Stimulated activated CD8-positive, alpha-beta memory T cell treated with anti-CD3 and anti-CD28 coated beads, Interleukin-15, amount 100 ng/mL, for 48 hours (primary cell): ENCODE results near the gene ADGRE1.

Source experiments
- DNase-seq, 2 donors: peaks; one replicate each; pipeline ENCODE4 v3.0.0-alpha.2; 2020; ENCODE audit warnings: low read depth in 2 of 2

ADGRE1 gene

GRCh38 chr19:6958791-6959190, 71.4 kb downstream of the ADGRE1 start:
- DNase-seq = no peak

DNA sequence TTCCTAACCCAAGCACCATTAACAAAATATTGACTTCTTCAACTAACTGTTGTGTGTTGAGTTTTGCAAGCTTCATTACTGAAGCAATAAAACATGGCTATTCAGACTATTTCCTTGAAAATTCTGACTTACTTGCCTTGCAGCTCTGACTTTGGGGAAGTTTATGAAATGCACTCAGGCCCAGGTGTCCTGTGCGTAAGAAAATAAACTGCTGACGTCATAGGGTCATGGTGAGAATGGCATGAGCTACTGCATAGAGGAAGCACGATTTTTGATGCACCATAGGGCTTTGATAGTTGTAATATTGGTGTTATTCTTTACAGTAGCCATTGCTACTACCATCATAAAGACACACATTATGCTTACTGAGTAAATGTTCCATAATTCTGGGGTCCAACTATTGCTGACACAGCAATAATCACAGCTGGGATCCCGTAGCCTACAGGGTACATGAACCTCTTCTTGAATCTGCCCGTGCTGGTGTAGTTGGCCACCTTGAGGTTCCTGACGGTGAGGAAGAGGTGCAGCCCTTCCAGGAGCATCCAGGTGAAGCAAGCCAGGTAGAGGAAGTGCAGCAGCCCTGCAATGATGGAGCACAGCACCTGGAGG, 76.0 kb downstream of the ADGRE1 start:
- DNase-seq = no peak

GRCh38 chr19:6963937-6964336, 76.6 kb downstream of the ADGRE1 start:
- no peak for DNase-seq

GRCh38 chr19:6967967-6968366, 80.6 kb downstream of the ADGRE1 start:
- DNase-seq = no peak

DNA sequence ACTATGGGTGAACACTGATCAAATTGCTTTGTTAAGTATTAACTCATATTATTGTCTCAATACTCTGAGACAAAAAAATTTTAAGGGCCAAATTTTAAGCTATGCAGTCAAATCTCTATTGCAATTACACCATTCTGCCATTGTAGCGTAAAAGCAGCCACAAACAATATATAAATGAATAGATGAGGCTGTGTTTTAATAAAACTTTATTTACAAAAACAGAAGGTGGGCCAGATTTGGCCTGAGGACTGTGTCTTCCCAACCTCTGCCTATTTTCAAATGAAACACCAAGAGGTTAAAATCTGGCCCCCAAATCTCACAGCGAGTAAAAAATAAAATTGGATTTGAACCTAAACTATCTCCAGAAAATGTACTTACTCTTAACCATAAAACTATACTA, 82.1 kb downstream of the ADGRE1 start:
- DNase-seq = no peak

- no peak for DNase-seq
These were observed 82.6 kb downstream of the ADGRE1 start for GRCh38 chr19:6970021-6970420.

GRCh38 chr19:6970443-6970842, 83.1 kb downstream of the ADGRE1 start:
- DNase-seq = no peak

GRCh38 chr19:6971366-6971765, 84.0 kb downstream of the ADGRE1 start:
- no peak for DNase-seq

DNA sequence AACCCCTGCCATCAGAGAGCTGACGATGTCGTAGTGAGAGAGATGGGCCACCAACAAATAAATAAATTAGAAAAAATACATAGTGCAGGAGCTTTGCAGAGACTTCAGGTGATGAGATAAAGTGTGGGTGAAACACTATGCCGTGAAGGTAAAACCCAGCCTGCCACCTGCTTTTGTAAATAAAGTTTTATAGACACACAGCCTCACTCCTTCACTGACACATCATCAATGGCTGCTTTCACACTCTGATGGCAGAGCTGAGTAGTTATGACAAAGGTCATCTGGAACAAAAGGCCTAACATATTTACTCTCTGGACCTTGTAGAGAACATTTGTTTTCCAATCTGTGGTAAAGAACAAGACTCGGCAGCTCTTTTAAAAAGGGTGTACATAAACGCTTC, 88.8 kb downstream of the ADGRE1 start:
- no peak for DNase-seq

DNA sequence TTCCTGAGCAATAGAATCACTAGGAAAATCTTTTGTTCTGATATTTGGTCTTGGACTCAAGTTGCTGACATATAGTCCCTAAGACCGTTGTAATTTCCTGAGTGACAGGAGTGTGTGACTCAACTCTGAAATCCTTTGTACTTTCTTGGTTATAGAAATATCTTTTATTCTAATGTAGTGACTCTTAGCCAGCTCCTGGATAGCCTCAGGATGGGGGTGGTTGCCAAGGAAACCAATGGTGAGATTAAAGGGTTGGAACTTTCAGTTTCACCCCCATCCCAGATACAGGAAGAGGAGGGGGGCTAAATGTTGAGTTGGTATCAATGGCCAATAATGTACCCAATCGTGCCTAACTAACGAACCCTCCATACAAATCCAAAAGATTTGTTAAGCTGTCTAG, 92.0 kb downstream of the ADGRE1 start:
- DNase-seq = no peak

GRCh38 chr19:6983448-6983847, 96.1 kb downstream of the ADGRE1 start:
- no peak for DNase-seq

GRCh38 chr19:6987850-6988249, 100.5 kb downstream of the ADGRE1 start:
- no peak for DNase-seq

DNA sequence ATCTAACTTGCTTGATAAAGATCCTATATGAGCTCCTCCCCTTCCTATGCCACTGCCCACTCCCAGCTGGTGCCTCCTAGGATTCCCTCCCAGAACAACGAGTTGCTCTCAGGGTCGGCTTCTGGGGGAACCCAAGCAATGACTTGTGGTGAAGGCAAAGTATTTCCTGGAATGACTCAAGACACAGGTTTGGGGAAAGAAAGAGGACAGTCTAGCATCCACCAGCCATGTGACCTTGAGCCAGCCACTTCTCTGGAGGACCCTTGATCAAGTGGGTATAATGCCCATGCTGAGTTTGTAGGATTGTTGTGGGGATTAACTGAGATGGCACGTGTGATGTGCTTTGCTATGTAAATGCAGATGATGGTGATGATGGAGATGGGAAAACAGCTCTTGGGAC, 100.9 kb downstream of the ADGRE1 start:
- no peak for DNase-seq
